Spleen (tissue), 7 donors: ENCODE measurements around the gene SERPINA4.

ENCODE experiments used
- POLR2A ChIP-seq, 3 donors: fragments of 450-650 bp; IDR thresholded peaks; one replicate each; pipeline ENCODE4 v1.5.1; 2017; ENCODE audit warnings: antibody characterized with exemption in 3 of 3, mild to moderate bottlenecking in 1 of 3
- POLR2AphosphoS5 ChIP-seq, 3 donors: sonication (generic); formaldehyde crosslinking; IDR thresholded peaks; one replicate each; pipeline ENCODE4 v1.5.1; 2017; ENCODE audit warnings: antibody characterized with exemption in 3 of 3
- TF ChIP-seq, protein P1 (sequence below), 11 experiments: fragments of 200-600 bp in 7 of 11; fragments of 450-650 bp in 4 of 11; sonication (generic) in 4 of 11; IDR thresholded peaks in 8 of 11; conservative IDR thresholded peaks in 3 of 11; 1 replicate in 7 of 11; 2 replicates in 4 of 11; pipeline versions ENCODE4 v1.4.0 to v1.8.0; 2016 to 2021; ENCODE audit warnings: antibody characterized with exemption in 11 of 11, inconsistent platforms in 4 of 11, mild to moderate bottlenecking in 1 of 11
- donor health status: DM: no; HTN: no; CAD: no; lungs with moderate emphysema.
- donor health status: DM: no; HTN: no; CAD: no.
- donor health status: DM: no; HTN: no; CAD: no.

DNA sequence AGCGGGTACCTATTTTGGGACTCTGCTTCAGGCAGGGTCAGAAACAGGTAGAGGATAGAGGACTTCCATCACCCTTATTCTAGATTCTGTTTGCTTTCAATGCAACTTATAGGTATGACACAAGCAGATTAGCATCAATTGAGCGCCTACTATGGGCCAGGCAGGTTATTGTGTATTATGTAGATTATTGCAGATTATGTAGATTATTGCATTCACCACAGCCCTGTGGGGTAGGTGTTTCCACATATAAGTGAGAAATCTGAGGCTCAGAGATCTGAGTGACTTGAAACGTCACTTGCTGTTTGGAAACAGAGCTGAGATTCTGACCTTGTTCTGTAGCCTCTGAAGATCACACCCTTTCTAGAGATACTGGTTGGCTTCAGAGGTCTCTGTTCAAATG, 25.7 kb upstream of the SERPINA4 start:
- TF ChIP-seq, protein P1, sequence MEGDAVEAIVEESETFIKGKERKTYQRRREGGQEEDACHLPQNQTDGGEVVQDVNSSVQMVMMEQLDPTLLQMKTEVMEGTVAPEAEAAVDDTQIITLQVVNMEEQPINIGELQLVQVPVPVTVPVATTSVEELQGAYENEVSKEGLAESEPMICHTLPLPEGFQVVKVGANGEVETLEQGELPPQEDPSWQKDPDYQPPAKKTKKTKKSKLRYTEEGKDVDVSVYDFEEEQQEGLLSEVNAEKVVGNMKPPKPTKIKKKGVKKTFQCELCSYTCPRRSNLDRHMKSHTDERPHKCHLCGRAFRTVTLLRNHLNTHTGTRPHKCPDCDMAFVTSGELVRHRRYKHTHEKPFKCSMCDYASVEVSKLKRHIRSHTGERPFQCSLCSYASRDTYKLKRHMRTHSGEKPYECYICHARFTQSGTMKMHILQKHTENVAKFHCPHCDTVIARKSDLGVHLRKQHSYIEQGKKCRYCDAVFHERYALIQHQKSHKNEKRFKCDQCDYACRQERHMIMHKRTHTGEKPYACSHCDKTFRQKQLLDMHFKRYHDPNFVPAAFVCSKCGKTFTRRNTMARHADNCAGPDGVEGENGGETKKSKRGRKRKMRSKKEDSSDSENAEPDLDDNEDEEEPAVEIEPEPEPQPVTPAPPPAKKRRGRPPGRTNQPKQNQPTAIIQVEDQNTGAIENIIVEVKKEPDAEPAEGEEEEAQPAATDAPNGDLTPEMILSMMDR (IDR thresholded peaks at IDR 0.05 in 8 of 11, conservative IDR thresholded peaks at IDR 0.05 in 3 of 11) = no peak
- TF ChIP-seq POLR2A (IDR thresholded peaks at IDR 0.05) (no peak), POLR2AphosphoS5 (IDR thresholded peaks at IDR 0.05) (no peak)
